ENCODE results near the gene POU2F2.

The POU2F2 gene

GRCh38 chr19:42040031-42040430 is 92.2 kb downstream of the POU2F2 start:
- H3K4me3 ChIP-seq (IDR thresholded peaks at IDR 0.05; ENCODE audit: insufficient read depth, low read depth, low read length) = no peak overlapping the region
- no peaks in the 10 kb centered on the region for H3K36me3 ChIP-seq (ENCODE audit: insufficient read depth)
- H3K27me3 ChIP-seq (ENCODE audit: insufficient read depth, low read depth) = peaks cover 38% of the 10 kb centered on the region; the same call in 1 of the 2 replicates
- peaks cover 4% of the 10 kb centered on the region for H3K4me1 ChIP-seq (ENCODE audit: low read depth, poor library complexity, severe bottlenecking)
- no peak overlapping the region for H3K4me2 ChIP-seq
- no peak for TF ChIP-seq CTCF (conservative IDR thresholded peaks at IDR 0.05; ENCODE audit: low read depth, low read length)
- H4K20me1 ChIP-seq (ENCODE audit: insufficient read depth) = no peaks in the 10 kb centered on the region
- no peak overlapping the region for H3K9ac ChIP-seq
- no peak overlapping the region for H2AFZ ChIP-seq (ENCODE audit: low read depth)
- no peak overlapping the region for H3K27ac ChIP-seq
- H3K79me2 ChIP-seq (ENCODE audit: insufficient read depth, low read depth) = no peaks in the 10 kb centered on the region

GRCh38 chr19:42038666-42039065 is 93.6 kb downstream of the POU2F2 start:
- Histone ChIP-seq H3K27me3 (ENCODE audit: insufficient read depth, low read depth) (peaks cover 26% of the 10 kb centered on the region; the same call in 1 of the 2 replicates), H3K4me2 (no peak overlapping the region), H3K79me2 (ENCODE audit: insufficient read depth, low read depth) (no peaks in the 10 kb centered on the region), H2AFZ (ENCODE audit: low read depth) (no peak overlapping the region), H3K4me3 (IDR thresholded peaks at IDR 0.05; ENCODE audit: insufficient read depth, low read depth, low read length) (no peak overlapping the region), H3K36me3 (ENCODE audit: insufficient read depth) (no peaks in the 10 kb centered on the region), H3K27ac (no peak overlapping the region), H3K9ac (no peak overlapping the region), H3K4me1 (ENCODE audit: low read depth, poor library complexity, severe bottlenecking) (peaks cover 4% of the 10 kb centered on the region), H4K20me1 (ENCODE audit: insufficient read depth) (no peaks in the 10 kb centered on the region)
- TF ChIP-seq CTCF (conservative IDR thresholded peaks at IDR 0.05; ENCODE audit: low read depth, low read length) = no peak

- Histone ChIP-seq H4K20me1 (ENCODE audit: insufficient read depth) (no peaks in the 10 kb centered on the region), H3K4me1 (ENCODE audit: low read depth, poor library complexity, severe bottlenecking) (peaks cover 4% of the 10 kb centered on the region), H3K4me2 (no peak overlapping the region), H3K79me2 (ENCODE audit: insufficient read depth, low read depth) (no peaks in the 10 kb centered on the region), H3K27ac (no peak overlapping the region), H3K4me3 (IDR thresholded peaks at IDR 0.05; ENCODE audit: insufficient read depth, low read depth, low read length) (no peak overlapping the region), H3K9ac (no peak overlapping the region), H3K27me3 (ENCODE audit: insufficient read depth, low read depth) (peaks cover 27% of the 10 kb centered on the region; the same call in 1 of the 2 replicates), H2AFZ (ENCODE audit: low read depth) (no peak overlapping the region), H3K36me3 (ENCODE audit: insufficient read depth) (no peaks in the 10 kb centered on the region)
- TF ChIP-seq CTCF (conservative IDR thresholded peaks at IDR 0.05; ENCODE audit: low read depth, low read length) = no peak
Measured at GRCh38 chr19:42037649-42038048, 94.6 kb downstream of the POU2F2 start.

Measured in KMS-11 (cell line).